Mesothelial cell of epicardium (in vitro differentiated cells): ENCODE measurements around the gene KATNAL1. TPM values are rescaled to one million over a fixed set of nuclear protein-coding genes. Genes with fewer than 3 reads are reported as not detected.

Experiments used
- DNase-seq, 2 experiments: peaks; one replicate each; pipeline ENCODE4 v3.0.0; 2021; ENCODE audit warnings: low spot score in 2 of 2; ENCODE audit not compliant: unreplicated experiment in 2 of 2
- H3K27ac Mint-ChIP-seq: 2 replicates; pipeline ENCODE4 v1.8.0; 2021; ENCODE audit warnings: mixed read lengths
- H3K27me3 Mint-ChIP-seq: 2 replicates; pipeline ENCODE4 v1.8.0; 2021; ENCODE audit warnings: low read depth, mixed read lengths
- H3K36me3 Mint-ChIP-seq: 2 replicates; pipeline ENCODE4 v1.8.0; 2021; ENCODE audit warnings: mixed read lengths
- H3K4me1 Mint-ChIP-seq: 2 replicates; pipeline ENCODE4 v1.8.0; 2021; ENCODE audit warnings: mixed read lengths
- H3K4me3 Mint-ChIP-seq: 2 replicates; pipeline ENCODE4 v1.8.0; 2021; ENCODE audit warnings: mild to moderate bottlenecking, moderate library complexity, mixed read lengths
- H3K9me3 Mint-ChIP-seq: 2 replicates; pipeline ENCODE4 v1.8.0; 2021; ENCODE audit warnings: mixed read lengths
- CTCF ChIP-seq: fragments of 200-600 bp; sonication (generic); IDR thresholded peaks from one replicate; pipeline ENCODE4 v1.5.0; 2021; ENCODE audit warnings: antibody characterized with exemption; ENCODE audit not compliant: unreplicated experiment
- total RNA-seq: library from RNA; stranded (reverse); gene quantifications from 3 replicates; pipeline ENCODE4 v1.2.1, GENCODE V29; 2021

Gene KATNAL1
- total RNA-seq, 1 donor from 2014 or later: 26.8 TPM

- Mint-ChIP-seq H3K27me3 (no peaks in the 10 kb centered on the region), H3K36me3 (no peaks in the 10 kb centered on the region), H3K4me1 (peaks cover 5% of the 10 kb centered on the region), H3K4me3 (no peak overlapping the region), H3K27ac (no peak overlapping the region), H3K9me3 (no peaks in the 10 kb centered on the region)
- no peak for TF ChIP-seq CTCF
- no peak for DNase-seq
Measured at GRCh38 chr13:30312904-30313303, 5.6 kb upstream of the KATNAL1 start.

- Mint-ChIP-seq H3K27ac (no peak overlapping the region), H3K4me1 (peaks cover 31% of the 10 kb centered on the region), H3K27me3 (no peaks in the 10 kb centered on the region), H3K36me3 (no peaks in the 10 kb centered on the region), H3K4me3 (peak overlapping the region; percentile 32), H3K9me3 (no peaks in the 10 kb centered on the region)
- TF ChIP-seq CTCF: no peak
- no peak for DNase-seq
Measured at GRCh38 chr13:30308548-30308947, 1.2 kb upstream of the KATNAL1 start.

DNA sequence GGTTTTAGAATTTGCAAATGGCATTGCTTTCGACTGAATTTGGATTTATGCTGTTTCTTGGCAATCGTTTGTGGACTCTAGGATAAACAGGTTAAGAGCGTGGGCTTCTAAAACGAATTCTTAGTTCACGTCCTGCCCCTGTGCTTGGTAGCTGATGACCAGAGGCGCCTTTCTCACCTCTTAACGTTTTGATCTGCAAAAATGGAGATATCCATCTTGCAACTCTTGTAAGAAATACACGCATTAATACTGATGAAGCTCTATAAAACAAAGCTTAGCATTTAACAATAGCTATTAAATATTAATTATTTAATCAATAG lies 580 bp upstream of the KATNAL1 start:
- DNase-seq: no peak
- Mint-ChIP-seq H3K36me3 (no peaks in the 10 kb centered on the region), H3K27ac (no peak overlapping the region), H3K4me1 (peaks cover 36% of the 10 kb centered on the region), H3K27me3 (no peaks in the 10 kb centered on the region), H3K4me3 (peak overlapping the region; percentile 86), H3K9me3 (no peaks in the 10 kb centered on the region)
- no peak for TF ChIP-seq CTCF

GRCh38 chr13:30306762-30307193 lies 573 bp downstream of the KATNAL1 start:
- H3K36me3 Mint-ChIP-seq: no peaks in the 10 kb centered on the region
- peak overlapping the region; percentile 54 for H3K27ac Mint-ChIP-seq
- no peaks in the 10 kb centered on the region for H3K9me3 Mint-ChIP-seq
- DNase-seq: peak; percentile 86 to 95
- H3K4me1 Mint-ChIP-seq: peaks cover 47% of the 10 kb centered on the region
- H3K27me3 Mint-ChIP-seq: no peaks in the 10 kb centered on the region
- peak overlapping the region; percentile 86 for H3K4me3 Mint-ChIP-seq
- TF ChIP-seq CTCF: no peak

GRCh38 chr13:30305456-30305970 lies 1.8 kb downstream of the KATNAL1 start:
- peak overlapping the region; percentile 11 for H3K4me3 Mint-ChIP-seq
- TF ChIP-seq CTCF: no peak
- H3K36me3 Mint-ChIP-seq: no peaks in the 10 kb centered on the region
- no peak overlapping the region for H3K27ac Mint-ChIP-seq
- no peaks in the 10 kb centered on the region for H3K27me3 Mint-ChIP-seq
- no peaks in the 10 kb centered on the region for H3K9me3 Mint-ChIP-seq
- H3K4me1 Mint-ChIP-seq: peaks cover 47% of the 10 kb centered on the region
- DNase-seq: no peak

DNA sequence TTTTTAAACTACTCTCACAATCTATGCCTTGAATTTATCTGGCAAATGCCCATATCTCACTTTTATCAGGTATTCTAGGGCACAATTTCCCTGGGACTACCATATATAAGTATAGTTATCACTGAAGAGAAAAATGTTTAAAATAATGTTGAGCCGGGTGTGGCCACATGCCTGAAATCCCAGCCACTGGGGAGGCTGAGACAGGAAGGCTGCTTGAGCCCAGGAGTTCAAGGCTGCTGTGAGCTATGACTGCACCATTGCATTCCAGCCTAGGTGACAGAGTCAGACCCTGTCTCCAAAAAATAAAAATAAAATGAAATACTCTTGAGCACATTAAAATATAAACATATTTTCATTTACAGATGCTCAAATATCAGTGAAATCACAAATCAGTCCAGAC lies 4.1 kb downstream of the KATNAL1 start:
- H3K4me3 Mint-ChIP-seq: no peak overlapping the region
- DNase-seq: no peak
- H3K9me3 Mint-ChIP-seq: peaks cover 7% of the 10 kb centered on the region
- peaks cover 44% of the 10 kb centered on the region for H3K4me1 Mint-ChIP-seq
- H3K36me3 Mint-ChIP-seq: peaks cover 6% of the 10 kb centered on the region
- no peak for TF ChIP-seq CTCF
- no peaks in the 10 kb centered on the region for H3K27me3 Mint-ChIP-seq
- H3K27ac Mint-ChIP-seq: peak overlapping the region; percentile 2
